Lower leg skin (tissue), 4 donors: ENCODE measurements around the gene RPL38. TPM values are rescaled to one million over a fixed set of nuclear protein-coding genes. Genes with fewer than 3 reads are reported as not detected.

Experiments used
- DNase-seq, 2 donors: peaks; one replicate each; pipeline ENCODE4 v3.0.0-alpha.2; 2019; ENCODE audit warnings: low spot score in 2 of 2
- H3K4me3 ChIP-seq: fragments of 200-600 bp; sonication (generic); 2 replicates; pipeline ENCODE4 v1.5.1; 2017; ENCODE audit warnings: mild to moderate bottlenecking, low read depth; ENCODE audit not compliant: poor library complexity, severe bottlenecking
- POLR2A ChIP-seq, 2 donors: fragments of 450-650 bp; IDR thresholded peaks; one replicate each; pipeline ENCODE4 v1.6.1; 2016 to 2017; ENCODE audit warnings: antibody characterized with exemption in 2 of 2, mild to moderate bottlenecking in 1 of 2, moderate library complexity in 1 of 2
- WGBS, 2 donors: methylation state at CpG; one replicate each; pipeline ENCODE4 v1.1.5; 2018; 5-methylcytosine and 5-hydroxymethylcytosine counted together
- intact Hi-C: fragments of 100-400 bp; cut with DNase I; formaldehyde crosslinking; loops from one replicate; pipeline ENCODE4 v1.15.0; 2023; ENCODE audit warnings: low total_unique reads
- total RNA-seq, 4 donors: library from RNA; depleted of rRNA; stranded (reverse); fragments of >200 nt; gene quantifications; one replicate each; pipeline ENCODE4 v1.1.0, GENCODE V29; 2016
- TF ChIP-seq, protein P1 (sequence below), 3 donors: fragments of 450-650 bp; IDR thresholded peaks; one replicate each; pipeline ENCODE4 v1.5.1; 2016; ENCODE audit warnings: antibody characterized with exemption in 3 of 3, mild to moderate bottlenecking in 3 of 3, moderate library complexity in 2 of 3

Gene RPL38
- total RNA-seq, 4 donors from 2014 or later = 618 to 1,333 (median 950) TPM

DNA sequence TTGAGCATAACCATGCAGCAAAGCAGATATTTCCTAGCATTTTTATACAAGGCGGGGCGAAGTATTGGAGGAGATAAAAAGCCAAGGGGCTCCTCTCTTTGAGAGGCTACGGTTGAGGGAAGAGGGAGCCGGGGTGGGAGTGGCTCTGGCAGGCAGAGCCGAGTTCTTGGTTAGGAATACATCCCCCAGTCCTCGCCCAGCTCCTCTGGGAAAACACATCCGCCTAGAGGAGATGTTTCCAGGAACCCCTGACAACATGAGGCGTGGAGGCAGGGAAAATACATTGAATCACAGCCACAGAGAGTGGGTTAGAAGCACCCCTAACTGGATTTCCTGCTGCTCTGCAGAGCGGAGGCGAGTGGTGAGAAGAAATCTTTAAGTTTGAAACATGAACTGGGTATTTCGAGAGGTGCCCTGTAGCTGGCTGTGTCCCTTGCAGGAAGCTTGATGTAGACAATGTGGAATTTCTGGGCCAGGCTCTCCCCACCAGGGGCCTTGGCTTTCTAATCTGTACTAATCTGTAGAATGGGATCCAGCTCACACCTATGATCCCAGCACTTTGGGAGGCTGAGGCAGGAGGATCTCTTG lies 37.2 kb downstream of the RPL38 start:
- H3K4me3 ChIP-seq = no peak overlapping the region
- no peak for DNase-seq
- TF ChIP-seq POLR2A (IDR thresholded peaks at IDR 0.05) = no peak
- TF ChIP-seq, protein P1, sequence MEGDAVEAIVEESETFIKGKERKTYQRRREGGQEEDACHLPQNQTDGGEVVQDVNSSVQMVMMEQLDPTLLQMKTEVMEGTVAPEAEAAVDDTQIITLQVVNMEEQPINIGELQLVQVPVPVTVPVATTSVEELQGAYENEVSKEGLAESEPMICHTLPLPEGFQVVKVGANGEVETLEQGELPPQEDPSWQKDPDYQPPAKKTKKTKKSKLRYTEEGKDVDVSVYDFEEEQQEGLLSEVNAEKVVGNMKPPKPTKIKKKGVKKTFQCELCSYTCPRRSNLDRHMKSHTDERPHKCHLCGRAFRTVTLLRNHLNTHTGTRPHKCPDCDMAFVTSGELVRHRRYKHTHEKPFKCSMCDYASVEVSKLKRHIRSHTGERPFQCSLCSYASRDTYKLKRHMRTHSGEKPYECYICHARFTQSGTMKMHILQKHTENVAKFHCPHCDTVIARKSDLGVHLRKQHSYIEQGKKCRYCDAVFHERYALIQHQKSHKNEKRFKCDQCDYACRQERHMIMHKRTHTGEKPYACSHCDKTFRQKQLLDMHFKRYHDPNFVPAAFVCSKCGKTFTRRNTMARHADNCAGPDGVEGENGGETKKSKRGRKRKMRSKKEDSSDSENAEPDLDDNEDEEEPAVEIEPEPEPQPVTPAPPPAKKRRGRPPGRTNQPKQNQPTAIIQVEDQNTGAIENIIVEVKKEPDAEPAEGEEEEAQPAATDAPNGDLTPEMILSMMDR (IDR thresholded peaks at IDR 0.05) = no peak
- 49 to 51% methylated on average over 11 of the region's 11 CpGs for WGBS, 2 donors
- intact Hi-C loops = no loop called here

DNA sequence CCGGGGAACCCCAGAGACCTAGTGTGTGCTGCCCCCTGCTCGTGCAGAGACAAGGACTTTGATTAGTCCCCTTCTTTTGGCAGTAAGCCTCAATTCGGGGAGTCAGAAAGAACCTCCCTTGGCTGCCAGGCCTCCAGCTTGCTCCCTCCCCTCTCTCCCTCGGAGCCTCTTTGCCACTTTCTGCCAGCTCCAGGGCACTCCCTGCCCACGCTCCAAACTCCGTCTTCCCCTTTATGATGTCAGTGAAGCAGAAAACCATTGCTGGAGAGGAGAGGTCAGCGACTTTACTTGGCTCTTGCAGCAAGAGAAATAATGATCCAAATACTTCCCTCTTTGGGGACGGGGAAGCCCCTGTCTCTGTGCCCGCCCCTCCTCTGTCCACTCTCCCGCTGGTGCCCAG lies 38.0 kb downstream of the RPL38 start:
- WGBS, 2 donors = 43 to 49% methylated on average over 10 of the region's 10 CpGs
- H3K4me3 ChIP-seq = no peak overlapping the region
- no peak for DNase-seq
- TF ChIP-seq, protein P1 (IDR thresholded peaks at IDR 0.05) = no peak
- no peak for TF ChIP-seq POLR2A (IDR thresholded peaks at IDR 0.05)
- intact Hi-C loops = no loop called here

DNA sequence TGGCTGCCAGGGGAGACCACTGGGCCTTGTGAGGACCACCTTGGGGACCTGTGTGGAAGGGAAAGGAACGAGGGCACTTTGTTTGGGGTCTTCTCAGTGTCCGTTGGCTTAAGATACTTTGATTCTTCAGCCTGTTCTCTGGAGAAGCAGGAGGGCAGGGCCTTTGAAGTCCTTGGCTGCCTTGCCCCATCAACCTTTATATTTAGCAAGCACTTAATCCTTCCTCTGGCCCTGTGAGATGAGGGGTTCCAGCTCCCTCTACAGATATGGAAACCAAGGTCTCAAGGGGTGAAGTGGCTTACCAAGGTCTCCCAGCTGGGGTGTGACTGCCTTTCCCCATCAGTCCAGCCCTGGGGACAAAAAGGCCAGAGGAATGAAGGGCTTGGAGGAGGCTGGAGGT lies 38.4 kb downstream of the RPL38 start:
- no peak for DNase-seq
- WGBS, 2 donors = 86 to 95% methylated on average over 2 of the region's 2 CpGs

DNA sequence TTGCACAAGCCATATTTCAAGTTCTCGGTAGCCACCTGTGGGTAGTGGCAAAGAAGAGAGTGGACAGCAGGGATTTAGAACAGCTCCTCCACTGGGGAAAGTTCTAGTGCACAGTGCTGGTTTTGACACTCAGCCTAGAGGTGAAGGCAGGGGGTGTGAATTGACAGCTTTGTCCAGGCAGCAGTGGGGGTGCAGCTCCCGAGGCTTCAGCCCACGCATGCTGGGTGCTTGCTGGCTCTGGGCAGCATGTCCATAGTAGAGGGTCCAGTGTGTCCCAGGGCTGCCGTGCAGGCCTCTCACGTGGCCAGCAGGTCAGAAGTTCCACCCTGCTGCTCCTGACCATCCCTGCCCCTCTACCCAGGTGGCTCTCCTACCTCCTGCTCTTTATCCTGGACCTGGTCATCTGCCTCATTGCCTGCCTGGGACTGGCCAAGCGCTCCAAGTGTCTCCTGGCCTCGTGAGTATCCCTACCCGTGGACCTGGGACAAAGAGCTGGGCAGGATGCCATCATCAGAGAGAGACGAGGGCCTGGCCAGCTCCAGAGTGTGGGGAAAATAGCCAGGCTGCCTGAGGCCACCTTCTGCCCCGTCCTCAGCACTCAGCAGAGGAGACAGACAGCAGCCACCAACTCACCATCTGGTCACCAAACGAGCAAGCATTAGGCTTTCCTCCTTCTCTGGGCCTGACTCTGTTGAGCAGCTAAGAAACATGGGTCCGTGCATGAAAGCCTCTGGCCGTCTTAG lies 39.7 kb downstream of the RPL38 start:
- no peak for DNase-seq
- no peak overlapping the region for H3K4me3 ChIP-seq
- WGBS, 2 donors = 79 to 83% methylated on average over 13 of the region's 13 CpGs
- no peak for TF ChIP-seq POLR2A (IDR thresholded peaks at IDR 0.05)
- TF ChIP-seq, protein P1 (IDR thresholded peaks at IDR 0.05) = no peak
- intact Hi-C loops = no loop called here

More for the DNA sequence above, 38.4 kb downstream of the RPL38 start:
- TF ChIP-seq, protein P1 (IDR thresholded peaks at IDR 0.05) = no peak
- no peak for TF ChIP-seq POLR2A (IDR thresholded peaks at IDR 0.05)
- no peak overlapping the region for H3K4me3 ChIP-seq
- intact Hi-C loops = no loop called here

DNA sequence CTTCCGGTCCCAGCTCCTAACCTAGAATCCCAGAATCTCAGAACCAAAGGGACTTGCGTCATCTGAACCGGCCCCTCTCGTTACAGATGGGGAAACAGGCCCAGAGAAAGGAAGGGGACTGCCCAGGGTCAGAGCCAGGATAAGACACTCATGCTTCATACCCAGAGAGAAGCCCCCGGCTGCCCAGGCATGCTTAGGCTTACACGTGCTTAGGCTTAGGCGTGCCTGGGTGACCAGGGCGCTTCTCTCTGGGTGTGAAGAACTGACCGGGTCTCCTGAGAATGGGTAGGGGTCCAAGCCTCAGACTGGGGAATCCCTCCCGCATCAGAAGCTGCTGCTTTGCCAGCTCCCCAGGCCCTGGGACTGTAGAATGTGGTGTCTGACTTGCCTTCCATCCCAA lies 40.6 kb downstream of the RPL38 start:
- intact Hi-C loops = no loop called here
- WGBS, 2 donors = 97% methylated on average over 8 to 10 of the region's 10 CpGs
- DNase-seq = no peak
- no peak for TF ChIP-seq POLR2A (IDR thresholded peaks at IDR 0.05)
- TF ChIP-seq, protein P1 (IDR thresholded peaks at IDR 0.05) = no peak
- no peak overlapping the region for H3K4me3 ChIP-seq
